ENCODE results near the gene KRT80.

KRT80 gene

GRCh38 chr12:52146089-52146821 is 45.6 kb downstream of the KRT80 start:
- Histone ChIP-seq H3K4me2 (no peak overlapping the region), H3K36me3 (ENCODE audit: insufficient read depth) (no peaks in the 10 kb centered on the region), H3K4me3 (IDR thresholded peaks at IDR 0.05; ENCODE audit: insufficient read depth, low read depth, low read length) (no peak overlapping the region), H3K27ac (no peak overlapping the region), H3K79me2 (ENCODE audit: insufficient read depth, low read depth) (no peaks in the 10 kb centered on the region), H3K27me3 (ENCODE audit: insufficient read depth, low read depth) (peaks cover 2% of the 10 kb centered on the region; the same call in 1 of the 2 replicates), H3K9ac (no peak overlapping the region), H2AFZ (ENCODE audit: low read depth) (no peak overlapping the region), H3K4me1 (ENCODE audit: low read depth, poor library complexity, severe bottlenecking) (no peaks in the 10 kb centered on the region), H4K20me1 (ENCODE audit: insufficient read depth) (no peaks in the 10 kb centered on the region)
- TF ChIP-seq CTCF (conservative IDR thresholded peaks at IDR 0.05; ENCODE audit: low read depth, low read length): no peak

- Histone ChIP-seq H3K9ac (no peak overlapping the region), H3K79me2 (ENCODE audit: insufficient read depth, low read depth) (no peaks in the 10 kb centered on the region), H3K4me1 (ENCODE audit: low read depth, poor library complexity, severe bottlenecking) (no peaks in the 10 kb centered on the region), H3K27me3 (ENCODE audit: insufficient read depth, low read depth) (peaks cover 2% of the 10 kb centered on the region; the same call in 1 of the 2 replicates), H3K36me3 (ENCODE audit: insufficient read depth) (no peaks in the 10 kb centered on the region), H4K20me1 (ENCODE audit: insufficient read depth) (no peaks in the 10 kb centered on the region), H3K4me3 (IDR thresholded peaks at IDR 0.05; ENCODE audit: insufficient read depth, low read depth, low read length) (no peak overlapping the region), H3K4me2 (no peak overlapping the region), H3K27ac (no peak overlapping the region), H2AFZ (ENCODE audit: low read depth) (no peak overlapping the region)
- no peak for TF ChIP-seq CTCF (conservative IDR thresholded peaks at IDR 0.05; ENCODE audit: low read depth, low read length)
Observed at GRCh38 chr12:52145228-52146088, 46.4 kb downstream of the KRT80 start.

GRCh38 chr12:52144512-52145227 is 47.1 kb downstream of the KRT80 start:
- no peaks in the 10 kb centered on the region for H3K4me1 ChIP-seq (ENCODE audit: low read depth, poor library complexity, severe bottlenecking)
- H3K79me2 ChIP-seq (ENCODE audit: insufficient read depth, low read depth): no peaks in the 10 kb centered on the region
- H3K27ac ChIP-seq: no peak overlapping the region

More at GRCh38 chr12:52144512-52145227, 47.1 kb downstream of the KRT80 start:
- no peak overlapping the region for H3K9ac ChIP-seq
- no peak overlapping the region for H3K4me3 ChIP-seq (IDR thresholded peaks at IDR 0.05; ENCODE audit: insufficient read depth, low read depth, low read length)
- H4K20me1 ChIP-seq (ENCODE audit: insufficient read depth): no peaks in the 10 kb centered on the region
- H3K4me2 ChIP-seq: no peak overlapping the region
- no peak for TF ChIP-seq CTCF (conservative IDR thresholded peaks at IDR 0.05; ENCODE audit: low read depth, low read length)
- peaks cover 2% of the 10 kb centered on the region; the same call in 1 of the 2 replicates for H3K27me3 ChIP-seq (ENCODE audit: insufficient read depth, low read depth)
- H2AFZ ChIP-seq (ENCODE audit: low read depth): no peak overlapping the region
- no peaks in the 10 kb centered on the region for H3K36me3 ChIP-seq (ENCODE audit: insufficient read depth)

Data from KMS-11 (cell line).